ENCODE results near the gene LMF1.

The LMF1 gene

GRCh38 chr16:924063-924462 lies 46.7 kb downstream of the LMF1 start:
- DNase-seq: no peak

DNA sequence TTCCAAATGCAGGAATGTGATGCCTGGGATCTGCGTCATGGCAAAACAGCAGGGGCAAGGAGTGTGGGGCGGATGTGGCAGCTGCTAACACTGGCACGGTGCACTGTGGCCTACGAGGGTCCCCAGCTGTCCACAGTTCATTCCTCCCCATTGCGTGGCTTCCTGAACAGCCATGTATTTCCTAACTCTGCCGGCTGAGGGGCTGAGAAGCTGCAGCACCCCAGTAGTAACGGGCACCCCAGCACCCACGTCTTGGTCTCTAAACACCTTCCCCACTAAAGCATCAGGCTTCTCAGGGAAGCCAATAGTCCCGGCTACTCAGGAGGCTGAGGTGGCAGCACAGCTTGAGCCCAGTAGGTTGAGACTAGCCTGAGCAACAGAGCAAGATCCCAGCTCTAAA lies 47.6 kb downstream of the LMF1 start:
- DNase-seq: no peak

DNA sequence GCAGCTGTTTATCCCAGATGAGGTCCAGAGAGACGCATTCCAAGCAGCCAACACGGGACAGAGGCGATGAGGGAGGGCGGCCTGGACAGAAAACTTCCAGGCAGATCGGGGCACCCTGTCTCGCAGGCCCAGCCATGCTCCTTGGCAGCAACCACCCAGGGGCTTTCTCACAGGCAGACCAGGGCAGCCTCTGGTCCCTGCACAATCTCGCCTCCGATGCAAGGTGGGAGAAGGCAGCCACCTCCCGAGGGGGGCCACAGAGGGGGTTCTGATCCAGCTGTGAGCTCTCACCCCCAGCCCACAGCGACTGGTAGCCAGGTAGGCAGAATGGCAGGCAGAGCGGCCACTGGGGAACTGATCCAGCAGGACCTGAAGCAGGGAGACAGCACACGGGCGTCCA lies 48.7 kb downstream of the LMF1 start:
- no peak for DNase-seq

DNA sequence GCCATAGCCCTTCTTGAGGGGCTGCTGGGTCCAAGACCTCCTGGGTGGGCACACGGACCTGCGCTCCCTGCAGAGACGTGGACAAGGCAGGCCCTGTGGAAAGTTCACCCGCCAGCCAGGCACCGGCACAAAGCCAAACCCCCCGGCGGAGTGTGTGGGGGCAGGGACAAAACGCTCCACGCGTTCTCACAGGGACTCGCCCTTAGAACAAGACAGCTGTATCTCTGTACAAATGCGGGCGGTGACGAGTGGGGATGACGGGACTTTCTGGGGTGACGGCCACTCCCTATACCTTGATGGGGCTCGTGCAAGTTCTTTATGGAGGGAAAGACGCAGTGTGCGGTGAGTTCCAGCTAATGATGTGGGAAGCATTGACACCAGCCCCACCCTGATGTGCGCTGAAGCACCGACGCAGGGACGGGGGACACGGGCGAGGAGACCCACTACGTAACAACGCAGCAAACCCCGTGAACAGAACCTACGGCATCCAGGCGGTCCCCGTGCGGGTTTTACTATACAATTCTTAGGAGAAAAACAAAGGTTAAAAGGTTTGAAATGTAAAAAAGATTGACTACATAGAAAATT lies 49.4 kb downstream of the LMF1 start:
- DNase-seq: no peak

- peak; percentile 71 for DNase-seq
Measured at GRCh38 chr16:920717-921116, 50.1 kb downstream of the LMF1 start.

GRCh38 chr16:920051-920681 lies 50.6 kb downstream of the LMF1 start:
- peak; percentile 63 for DNase-seq

- DNase-seq: no peak
Measured at GRCh38 chr16:919658-920050, 51.1 kb downstream of the LMF1 start.

DNA sequence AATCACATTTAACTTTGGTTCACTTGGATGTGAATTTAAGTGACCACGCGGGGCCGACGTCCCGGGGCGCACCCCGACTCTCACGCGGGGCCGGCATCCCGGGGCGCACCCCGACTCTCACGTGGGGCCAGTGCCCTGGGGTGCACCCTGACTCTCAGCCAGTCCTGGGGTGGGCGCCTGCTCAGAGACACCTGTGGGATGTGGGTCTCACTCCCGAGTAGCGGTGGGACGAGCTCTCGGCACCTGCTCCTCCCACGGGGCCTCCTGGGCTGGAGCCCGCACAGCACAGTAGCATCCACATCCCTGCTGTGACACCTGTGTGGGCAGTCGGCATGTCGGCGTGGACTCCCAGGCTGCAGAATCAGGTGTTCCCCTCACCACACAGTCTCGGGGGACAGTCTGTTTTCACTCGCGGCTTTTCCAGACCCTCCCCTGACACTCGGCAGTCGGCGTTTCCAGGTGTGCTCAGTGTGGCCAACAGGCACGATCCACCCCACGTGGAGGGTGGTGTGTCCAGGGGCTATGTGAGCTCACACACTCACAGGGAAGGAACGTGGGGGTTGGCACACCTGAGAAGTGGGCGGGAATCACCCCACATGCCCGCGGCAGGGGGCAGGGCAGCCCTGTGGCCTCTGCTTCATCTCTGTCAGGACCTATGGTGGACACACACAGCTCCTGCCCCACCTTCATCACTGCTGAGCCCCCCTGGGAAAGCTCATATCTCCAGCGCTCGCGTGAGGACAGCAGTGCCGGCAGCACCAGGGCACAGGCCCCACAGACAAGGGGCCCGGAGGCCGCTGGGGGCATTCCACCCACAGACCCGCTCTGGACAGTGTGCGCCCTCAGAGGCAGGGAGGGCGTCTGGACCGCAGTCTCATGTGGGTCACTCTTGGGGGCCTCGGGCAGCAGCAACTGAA lies 51.8 kb downstream of the LMF1 start:
- no peak for DNase-seq

- no peak for DNase-seq
Measured at GRCh38 chr16:918068-918467, 52.7 kb downstream of the LMF1 start.

- DNase-seq: no peak
Measured at GRCh38 chr16:917591-918061, 53.2 kb downstream of the LMF1 start.

DNA sequence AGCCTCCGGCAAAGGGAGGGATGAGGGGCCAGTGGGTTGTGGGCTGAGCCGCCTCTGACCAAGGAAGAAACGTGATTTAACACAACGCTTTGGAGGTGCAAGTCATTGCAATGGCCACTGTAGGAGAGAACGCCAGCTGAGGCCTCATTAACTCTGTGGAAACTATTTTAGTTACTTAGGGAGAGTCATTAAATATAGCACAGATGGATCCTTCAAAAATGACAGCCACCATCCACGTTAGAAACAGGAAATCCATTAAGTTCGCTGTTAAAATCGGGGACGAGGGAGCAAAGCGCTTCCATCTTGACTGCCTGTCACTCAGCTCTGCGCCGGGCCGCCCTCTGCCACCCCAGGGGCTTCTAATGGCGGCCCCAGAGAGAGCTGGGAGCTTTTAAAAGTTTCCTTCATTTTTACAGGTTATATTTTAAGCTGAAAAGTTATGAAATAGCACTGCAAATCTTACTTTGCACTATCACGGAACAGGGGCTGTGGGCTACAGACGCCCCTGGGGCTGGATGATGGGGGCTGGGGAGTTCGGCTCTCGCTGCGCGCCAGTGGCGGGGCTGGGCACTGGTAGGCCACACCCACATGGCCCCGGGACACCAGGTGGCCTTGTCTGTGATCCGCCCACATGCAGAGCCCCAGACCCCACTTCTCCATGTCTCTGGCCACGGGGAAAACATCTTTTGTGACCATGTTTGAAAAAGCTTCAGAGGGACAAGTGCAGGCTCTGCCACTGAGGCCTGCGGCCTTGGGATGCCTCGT lies 54.6 kb downstream of the LMF1 start:
- DNase-seq: no peak

- DNase-seq: no peak
Measured at GRCh38 chr16:915546-915945, 55.2 kb downstream of the LMF1 start.

DNA sequence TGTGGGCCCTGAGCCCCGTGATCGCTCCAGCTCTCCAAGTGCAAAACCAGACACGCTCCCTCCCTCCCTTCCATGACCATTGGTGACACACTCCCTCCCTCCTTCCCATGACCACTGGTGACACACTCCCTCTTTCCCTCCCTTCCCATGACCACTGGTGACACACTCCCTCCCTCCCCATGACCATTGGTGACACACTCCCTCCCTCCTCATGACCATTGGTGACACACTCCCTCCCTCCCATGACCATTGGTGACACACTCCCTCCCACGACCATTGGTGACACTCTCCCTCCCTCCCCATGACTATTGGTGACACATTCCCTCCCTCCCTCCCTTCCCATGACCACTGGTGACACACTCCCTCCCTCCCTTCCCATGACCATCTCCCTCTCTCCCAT lies 56.3 kb downstream of the LMF1 start:
- no peak for DNase-seq

DNA sequence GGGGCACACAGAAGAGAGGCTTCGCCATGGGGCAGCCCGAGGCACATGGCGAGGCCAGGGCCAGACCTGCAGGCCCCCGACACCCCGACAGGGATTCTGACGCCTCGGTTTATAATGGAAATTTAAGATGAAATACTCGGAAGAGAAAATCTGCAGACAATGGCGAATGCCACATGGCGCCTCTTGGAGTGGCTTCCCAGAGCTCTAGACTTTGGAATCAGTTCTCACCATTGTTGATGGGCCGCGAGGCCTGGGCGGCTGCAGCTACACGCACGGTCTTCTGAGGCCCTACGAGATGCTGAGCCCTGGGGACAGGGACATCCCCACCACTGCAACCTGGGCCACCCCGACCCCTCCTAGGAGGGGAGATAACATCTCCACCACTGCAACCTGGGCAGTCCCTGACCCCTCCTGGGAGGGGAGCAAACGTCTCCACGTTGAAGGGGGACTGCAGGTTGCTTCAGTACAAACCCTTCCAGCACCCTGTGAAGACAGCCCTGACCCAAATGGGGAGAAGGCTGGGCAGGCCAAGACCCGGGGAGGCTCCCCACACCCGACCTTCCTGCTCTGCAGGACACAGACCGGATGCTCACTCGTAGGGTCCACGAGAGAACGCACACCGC lies 56.9 kb downstream of the LMF1 start:
- no peak for DNase-seq

DNA sequence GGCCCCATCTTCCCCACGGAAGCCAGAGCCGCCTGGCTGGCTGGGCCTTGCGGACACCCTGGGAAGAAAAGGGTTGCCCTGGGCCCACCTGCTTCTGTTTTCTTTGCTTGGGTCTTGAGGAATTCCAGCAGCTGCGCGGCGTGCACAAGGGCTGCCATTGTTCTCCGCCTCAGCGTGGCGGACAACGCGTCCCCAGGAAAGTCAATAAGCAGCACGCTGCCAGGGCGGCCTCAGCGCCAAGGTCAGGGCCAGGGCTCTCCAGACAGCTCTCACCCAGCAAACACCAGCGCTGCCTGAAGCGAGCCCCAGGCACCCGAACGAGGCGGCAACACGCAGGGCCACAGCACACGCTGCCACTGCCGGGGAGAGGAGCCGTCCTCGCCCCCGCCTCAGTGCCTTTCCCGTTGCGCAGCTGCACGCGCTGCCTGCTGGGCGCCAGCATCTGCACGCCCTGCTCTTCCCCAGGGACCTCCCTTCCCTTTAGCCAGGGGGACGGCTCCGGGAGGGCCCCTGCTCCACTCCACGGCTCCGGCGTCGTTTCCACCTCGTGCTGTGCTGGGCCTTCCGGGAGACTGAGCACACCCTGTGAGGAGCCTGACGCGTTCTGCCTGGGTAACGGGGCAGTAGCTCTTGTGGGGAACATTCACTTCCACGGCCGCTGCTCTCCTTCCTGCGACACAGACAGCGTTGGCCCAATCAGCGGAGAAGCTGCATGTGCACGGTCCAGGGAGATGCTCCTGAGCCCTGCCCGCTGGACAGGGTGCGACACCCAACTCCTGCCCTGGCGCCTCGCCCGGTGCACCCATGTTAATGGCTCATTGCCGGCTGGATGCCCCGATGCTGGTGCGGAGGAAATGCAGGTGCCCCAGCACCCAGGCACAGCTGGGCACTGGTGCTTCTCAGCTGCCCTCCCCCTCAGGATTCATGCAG lies 57.8 kb downstream of the LMF1 start:
- peak; percentile 64 for DNase-seq

GRCh38 chr16:912322-912683 lies 58.5 kb downstream of the LMF1 start:
- no peak for DNase-seq

- DNase-seq: no peak
Measured at GRCh38 chr16:911604-912321, 59.0 kb downstream of the LMF1 start.

DNA sequence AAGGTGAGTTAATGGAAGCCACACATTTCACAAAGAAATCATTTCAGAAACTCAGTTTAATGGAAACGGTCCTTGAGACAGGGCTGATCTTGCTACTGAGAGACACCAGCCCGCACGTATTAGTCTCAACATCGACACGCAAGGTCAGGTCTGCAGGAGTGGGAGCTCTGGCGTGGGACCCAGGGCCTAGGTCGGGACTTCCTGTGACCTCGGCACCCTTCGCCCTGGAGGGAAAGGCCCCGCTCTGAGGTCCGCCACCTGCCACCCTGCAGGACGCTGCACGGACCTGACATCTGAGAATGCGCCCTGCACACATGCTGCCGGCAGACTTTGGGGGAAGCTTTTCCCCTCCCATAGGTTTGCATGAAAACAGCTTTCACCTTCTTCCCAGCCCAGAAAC lies 59.7 kb downstream of the LMF1 start:
- no peak for DNase-seq

DNA sequence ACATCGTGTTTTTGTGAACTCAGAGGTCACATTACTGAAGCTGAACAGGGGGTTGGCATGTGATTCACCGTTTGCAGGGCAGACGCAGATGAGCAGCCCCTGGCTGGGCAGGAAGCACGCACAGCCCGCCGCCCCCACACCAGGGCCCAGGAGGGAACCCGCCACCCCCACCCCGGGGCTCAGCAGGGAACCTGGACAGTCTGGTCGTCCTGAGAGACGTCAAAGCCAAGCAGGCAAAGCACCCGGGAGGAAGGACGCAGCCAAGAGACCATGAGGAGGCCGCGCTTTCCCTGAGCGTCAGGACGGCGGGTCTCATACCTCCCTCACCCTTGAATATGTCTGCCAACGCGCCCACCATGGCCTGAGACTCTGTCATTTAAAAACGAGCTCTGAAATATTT lies 60.6 kb downstream of the LMF1 start:
- no peak for DNase-seq

DNA sequence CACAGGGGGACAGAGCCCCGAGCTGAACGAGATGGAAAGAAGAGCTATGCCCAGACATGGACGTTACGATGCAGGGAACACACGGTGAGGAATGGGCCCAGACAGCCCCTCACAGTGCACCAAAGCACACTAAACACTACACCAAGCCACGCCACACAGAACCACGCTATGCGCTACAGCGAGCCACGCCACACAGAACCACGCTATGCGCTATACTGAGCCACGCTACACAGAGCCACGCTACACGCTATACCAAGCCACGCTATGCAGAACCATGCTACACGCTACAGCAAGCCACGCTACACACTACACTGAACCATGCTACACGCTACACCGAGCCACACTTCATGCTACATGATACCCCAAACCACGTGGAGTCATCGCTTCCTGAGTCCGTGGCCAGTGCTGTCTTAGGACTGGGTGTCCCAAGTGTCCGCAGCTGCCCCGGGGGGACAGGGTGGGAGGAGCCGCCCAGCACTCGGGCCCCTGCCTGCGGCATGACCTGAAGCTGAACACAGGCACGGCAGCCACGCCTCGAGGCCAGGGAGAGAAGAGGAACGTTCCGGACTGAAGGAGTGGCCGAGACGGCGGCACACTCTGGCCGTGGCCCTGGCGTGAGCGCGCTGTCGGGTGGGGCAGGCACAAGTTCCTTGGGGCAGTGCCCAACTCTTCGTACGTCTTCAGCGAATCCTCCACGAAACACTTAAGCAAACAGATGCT lies 61.3 kb downstream of the LMF1 start:
- no peak for DNase-seq

All from femur (tissue), 1 donor.